Effector CD8-positive, alpha-beta T cell (primary cell): ENCODE data around the gene FKBP10.
"Not testable (repeated sequence)": the region's sequence is repeated elsewhere in the genome, so short reads cannot be mapped to it uniquely, and the experiment has no call there.

Experiments
- DNase-seq: peaks from one replicate; lab custom pipeline; 2025; lab: John Stamatoyannopoulos, UW
- total RNA-seq, 4 experiments: gene quantifications; one replicate each; lab custom pipeline; 2026; lab: John Stamatoyannopoulos, UW

Gene FKBP10, protein sequence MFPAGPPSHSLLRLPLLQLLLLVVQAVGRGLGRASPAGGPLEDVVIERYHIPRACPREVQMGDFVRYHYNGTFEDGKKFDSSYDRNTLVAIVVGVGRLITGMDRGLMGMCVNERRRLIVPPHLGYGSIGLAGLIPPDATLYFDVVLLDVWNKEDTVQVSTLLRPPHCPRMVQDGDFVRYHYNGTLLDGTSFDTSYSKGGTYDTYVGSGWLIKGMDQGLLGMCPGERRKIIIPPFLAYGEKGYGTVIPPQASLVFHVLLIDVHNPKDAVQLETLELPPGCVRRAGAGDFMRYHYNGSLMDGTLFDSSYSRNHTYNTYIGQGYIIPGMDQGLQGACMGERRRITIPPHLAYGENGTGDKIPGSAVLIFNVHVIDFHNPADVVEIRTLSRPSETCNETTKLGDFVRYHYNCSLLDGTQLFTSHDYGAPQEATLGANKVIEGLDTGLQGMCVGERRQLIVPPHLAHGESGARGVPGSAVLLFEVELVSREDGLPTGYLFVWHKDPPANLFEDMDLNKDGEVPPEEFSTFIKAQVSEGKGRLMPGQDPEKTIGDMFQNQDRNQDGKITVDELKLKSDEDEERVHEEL
- total RNA-seq = 0.58 to 8.0 (median 1.4) reads per million in 4 experiments

DNA sequence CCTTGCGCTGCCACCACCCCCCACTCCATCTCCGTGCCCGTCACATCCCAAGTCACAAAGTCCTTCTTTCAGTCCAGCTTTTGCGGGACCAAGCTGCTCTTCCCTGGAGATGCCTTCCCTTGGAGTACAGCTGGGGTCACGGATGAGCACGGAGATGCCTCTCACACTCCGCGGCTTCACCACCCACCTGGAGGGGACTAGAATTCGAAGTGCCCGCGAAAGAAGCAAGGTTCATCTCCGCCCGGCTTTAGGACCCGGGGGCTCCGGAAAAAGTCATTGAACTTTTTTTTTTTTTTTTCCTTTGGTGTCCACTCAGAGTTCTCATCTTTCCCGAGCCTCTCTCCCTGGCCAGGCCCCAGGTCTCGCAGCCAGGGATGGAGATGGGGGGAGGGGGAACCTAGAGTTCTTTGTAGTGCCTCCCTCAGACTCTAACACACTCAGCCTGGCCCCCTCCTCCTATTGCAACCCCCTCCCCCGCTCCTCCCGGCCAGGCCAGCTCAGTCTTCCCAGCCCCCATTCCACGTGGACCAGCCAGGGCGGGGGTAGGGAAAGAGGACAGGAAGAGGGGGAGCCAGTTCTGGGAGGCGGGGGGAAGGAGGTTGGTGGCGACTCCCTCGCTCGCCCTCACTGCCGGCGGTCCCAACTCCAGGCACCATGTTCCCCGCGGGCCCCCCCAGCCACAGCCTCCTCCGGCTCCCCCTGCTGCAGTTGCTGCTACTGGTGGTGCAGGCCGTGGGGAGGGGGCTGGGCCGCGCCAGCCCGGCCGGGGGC, at the start of gene FKBP10:
TSS of gene FKBP10 (plus strand) at position 624 of the 771 bp plus-strand sequence. CDS start at position 655, 31 bp downstream.
- DNase-seq = no peak

DNA sequence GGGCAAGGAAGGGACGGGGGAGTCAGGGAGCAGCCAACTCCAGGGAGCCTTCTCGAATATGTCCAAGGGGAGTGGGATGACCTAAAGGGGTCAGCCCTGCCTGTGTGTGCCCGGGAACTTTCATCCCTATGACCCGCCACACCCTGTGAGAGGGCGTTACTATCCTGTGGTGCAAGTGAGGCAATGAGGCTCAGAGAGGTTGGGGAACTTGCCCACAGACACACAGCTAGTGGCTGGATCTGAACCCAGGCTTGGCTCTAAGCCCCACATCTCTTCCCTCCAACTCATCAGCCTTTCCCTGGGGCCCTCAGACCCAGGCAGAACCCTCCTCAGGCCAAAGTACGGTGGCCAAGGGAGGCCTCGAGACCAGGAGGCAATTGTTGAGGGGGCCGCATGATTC, 49.5 kb upstream of the FKBP10 start:
- DNase-seq = no peak

DNA sequence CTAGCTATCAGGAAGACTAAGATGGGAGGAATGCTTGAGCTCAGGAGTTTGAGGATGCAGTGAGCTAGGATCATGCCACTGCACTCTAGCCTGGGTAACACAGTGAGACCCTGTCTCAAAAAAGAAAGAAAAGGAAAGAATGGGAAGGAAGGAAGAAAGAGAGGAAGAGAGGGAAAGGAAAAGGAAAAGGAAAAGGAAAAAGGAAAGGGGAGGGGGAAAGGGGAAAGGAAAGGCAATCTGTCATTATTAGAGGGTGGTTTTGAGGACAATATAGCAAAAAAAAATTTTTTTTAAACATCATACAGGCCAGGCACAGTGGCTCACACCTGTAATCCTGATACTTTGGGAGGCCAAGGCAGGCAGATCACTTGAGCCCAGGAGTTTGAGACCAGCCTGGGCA, 46.7 kb upstream of the FKBP10 start:
- DNase-seq = no peak

DNA sequence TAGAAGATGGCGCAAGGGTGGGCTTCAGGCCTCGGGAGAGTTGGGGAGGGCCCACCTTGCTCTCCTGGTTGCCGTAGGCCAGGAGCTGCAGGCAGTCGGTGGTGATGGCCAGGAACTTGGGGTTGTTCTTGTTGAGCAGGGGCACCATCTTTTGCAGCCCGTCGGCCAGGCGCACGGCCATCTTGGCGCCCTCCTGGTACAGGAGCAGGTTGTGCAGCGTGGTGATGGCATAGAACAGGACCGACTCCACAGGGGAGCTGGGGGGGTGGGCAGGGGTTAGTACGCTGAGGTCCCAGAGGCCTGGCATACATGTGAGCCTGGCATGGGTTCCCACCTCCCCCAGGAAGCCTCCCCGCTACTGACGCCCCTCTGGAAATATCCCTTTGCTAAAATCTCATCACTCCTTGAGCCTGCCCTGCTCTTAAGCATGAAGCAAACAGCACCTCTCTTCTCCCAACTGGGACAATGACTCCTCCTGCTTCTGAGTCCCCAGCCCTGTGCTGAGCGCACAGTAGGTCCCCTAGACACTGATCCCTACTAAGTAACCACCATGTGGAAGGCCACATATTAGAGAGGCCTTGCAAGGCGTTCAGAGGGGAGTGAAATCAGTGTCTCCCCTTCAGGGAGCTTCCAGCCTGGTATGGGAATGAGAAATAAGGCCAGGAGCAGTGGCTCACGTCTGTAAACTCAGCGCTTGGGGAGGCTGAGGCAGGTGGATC, 45.3 kb upstream of the FKBP10 start:
- DNase-seq = no peak

DNA sequence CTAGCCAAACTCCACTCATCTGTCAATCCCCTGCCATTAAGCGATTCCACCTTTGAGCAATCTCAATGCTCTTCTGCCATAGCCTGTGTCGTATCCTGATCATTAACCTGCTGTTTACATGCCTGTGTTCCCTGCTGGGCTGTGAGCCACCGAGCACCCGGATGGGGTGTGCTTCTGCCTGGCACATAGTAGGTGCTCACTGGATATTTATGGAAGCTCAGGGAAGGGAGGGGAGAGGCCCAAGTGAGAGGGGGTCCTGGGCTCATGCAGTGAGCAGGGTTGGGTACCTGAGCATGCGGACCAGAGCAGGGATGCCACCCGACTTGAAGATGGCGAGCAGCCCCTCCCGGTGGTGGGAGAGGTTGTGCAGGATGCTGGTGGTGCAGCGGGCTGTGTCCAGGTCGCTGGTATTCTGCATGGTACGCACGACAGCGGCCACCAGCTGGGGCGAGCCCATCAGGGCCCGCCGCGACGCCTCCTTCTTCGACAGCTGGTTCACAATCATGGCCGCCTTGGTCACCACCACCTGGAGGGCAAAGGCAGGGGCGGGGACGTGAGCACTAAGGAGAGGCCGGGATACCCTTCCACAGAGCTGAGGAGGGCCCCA, 44.0 kb upstream of the FKBP10 start:
- DNase-seq = no peak

DNA sequence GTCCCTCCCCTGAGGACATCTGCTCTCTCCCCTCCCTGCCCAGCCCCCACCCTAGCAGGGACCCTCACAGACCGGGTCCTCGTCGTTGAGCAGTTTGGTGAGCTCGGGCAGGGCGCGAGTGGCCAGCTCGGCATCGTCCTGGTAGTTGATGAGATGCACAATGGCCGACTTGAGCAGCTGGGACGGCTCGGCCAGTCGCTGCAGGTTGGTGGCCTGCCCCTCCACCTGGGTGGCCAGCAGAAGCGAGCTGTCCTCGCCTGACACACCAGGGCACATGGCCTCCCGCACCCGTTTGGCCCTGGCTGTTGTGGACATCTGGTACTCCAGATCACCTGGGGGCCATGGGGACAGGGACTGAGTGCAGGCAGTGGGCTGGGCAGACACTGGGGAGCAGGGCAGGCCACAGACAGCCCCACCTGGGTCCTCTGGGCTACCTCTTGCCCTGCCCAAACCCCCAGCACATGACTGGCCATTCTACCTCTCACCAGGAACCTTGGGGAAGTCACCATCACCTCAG, 43.4 kb upstream of the FKBP10 start:
- no peak for DNase-seq

DNA sequence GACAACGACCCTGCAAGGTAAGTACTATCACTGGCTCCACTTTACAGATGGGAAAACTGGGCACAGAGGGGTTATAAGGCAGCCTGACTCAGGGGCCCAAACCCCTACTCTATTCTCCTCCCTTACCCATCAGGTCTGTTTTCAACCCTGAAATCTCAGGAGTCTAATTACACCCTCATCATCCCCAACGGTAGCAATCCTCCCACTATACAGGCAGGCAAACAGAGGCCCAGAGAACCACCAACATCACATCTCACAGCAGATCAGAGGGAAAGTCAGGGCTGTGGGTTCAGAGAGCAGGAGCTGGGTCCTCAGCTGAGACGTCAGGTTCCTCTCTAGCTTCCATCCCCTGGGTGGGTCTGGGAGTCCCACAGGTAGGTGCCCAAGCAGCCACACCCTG, 42.8 kb upstream of the FKBP10 start:
- DNase-seq = no peak

DNA sequence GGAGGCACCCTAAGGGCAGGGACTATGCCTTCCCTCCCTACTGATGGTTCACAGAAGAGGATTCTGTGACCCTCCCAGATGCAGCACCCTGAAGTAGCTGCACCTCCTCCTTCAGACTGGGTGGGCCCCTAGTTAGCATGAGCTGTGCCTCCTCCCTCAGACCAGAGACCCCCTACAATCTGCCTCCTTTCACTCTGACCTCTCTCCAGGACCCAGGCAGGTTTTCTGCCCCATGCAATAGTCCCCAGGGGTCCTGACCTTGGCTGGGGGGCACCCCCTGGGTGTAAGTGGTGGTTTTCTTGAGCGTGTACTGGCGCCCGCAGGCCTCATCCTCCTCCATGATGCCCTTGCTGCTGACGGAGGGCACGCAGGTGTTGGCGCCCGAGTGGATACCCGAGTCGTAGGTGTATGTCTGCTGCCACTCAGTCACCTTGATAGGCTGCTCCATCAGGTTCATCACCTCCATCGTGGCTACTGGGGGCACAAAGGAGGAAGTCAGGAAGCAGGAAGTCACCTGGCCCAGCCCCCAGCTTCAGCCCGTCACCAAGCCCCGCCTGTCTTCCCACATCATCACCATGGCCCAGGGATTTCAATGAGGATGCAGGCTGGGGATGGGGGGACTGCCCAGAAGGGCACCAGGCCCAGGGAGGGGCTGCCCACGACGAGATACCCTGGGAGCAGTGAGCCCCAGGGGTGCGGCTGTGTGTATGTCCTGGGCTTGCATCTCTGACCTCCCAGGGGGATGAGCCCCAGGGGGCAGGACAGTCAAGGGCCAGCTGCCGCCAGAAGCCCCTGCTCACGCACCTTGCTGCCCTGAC, 41.2 kb upstream of the FKBP10 start:
- no peak for DNase-seq

DNA sequence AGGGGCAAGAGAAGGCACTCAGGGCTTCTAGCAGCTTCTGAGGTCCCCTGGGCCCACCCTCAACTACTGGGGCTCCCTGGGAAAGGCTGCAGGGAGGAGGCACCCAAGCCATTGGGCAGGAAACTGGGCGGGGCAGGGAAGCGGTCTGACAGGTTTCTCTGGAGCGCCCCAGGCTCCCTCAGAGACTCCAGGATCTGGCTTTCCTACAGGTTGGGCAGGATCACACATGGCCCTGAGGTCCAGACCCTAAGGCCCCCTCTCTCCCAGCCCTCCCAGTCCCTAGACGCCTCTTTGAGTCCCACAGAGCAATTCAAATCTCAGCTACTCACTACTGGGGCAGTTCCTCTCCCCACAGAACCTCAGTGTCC, 40.6 kb upstream of the FKBP10 start:
- no peak for DNase-seq

DNA sequence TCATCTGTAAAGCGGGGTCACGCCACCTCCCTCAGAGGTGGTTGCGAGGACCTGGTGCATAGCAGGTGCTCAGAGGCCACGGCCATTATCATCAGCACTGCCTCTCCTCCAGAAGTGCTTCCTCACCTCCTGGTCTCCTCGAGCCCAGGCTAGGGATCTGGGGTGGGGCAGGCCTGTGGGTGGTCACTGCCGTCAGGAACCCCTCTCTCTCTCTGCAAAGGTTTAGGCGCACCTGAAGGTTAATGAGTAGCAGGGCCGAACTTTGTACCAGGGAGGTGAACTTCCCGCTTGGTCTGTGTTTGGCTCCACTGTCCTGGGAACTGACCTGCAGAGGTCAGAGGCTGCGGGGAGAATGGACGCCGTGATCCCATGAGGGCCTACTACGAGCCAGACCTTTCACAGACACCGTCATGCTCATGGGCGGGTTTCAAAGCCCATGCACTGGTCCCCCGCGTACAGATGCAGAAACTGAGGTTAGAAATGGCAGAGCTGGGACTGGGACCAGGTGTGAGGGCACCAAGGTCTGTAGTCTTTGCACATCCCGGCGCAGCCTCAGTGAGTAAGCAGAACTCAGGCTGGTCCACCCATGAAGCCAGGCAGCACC, 40.1 kb upstream of the FKBP10 start:
- no peak for DNase-seq

DNA sequence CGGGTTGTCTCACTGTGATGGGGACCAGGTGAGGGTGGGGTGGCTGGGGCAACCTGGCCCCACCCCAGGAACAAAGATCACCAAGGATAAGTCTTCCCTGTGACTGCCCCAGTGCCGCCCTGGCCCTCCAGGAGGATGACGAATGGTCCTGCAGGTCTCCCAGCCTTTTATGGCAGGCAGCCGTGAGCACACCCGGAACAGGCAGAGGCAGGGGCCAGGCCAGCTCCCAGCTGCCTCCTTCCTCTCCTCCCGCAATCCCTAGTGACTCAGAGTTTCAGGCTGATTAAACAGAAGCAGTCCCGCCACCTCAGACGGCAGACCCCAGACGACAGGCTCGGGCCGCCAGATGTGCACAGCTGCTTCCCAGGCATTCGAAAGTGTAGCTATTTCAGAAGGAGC, 39.6 kb upstream of the FKBP10 start:
- no peak for DNase-seq

DNA sequence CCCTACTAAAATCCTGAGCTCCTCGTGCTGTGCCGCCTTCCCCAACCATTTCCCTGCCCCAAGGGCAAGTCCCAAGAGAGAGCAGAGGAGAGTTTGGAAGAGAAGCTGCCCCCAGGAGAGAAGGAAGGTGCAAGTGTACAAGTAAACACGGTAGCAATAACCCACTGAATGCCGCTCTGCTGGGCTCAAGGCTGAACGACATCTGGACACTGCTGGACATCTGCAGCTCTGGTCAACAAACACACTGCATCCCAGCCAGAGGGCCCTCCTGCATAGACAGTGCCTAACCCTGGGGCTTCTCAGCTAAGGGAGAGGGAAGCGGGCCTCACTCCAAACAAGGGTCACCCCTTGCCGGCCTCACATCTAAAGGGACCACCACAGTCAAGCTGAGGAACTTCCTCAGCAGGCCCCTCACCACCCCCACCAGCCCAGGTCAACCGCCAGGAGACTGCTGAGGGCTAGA, 39.0 kb upstream of the FKBP10 start:
- DNase-seq = no peak

DNA sequence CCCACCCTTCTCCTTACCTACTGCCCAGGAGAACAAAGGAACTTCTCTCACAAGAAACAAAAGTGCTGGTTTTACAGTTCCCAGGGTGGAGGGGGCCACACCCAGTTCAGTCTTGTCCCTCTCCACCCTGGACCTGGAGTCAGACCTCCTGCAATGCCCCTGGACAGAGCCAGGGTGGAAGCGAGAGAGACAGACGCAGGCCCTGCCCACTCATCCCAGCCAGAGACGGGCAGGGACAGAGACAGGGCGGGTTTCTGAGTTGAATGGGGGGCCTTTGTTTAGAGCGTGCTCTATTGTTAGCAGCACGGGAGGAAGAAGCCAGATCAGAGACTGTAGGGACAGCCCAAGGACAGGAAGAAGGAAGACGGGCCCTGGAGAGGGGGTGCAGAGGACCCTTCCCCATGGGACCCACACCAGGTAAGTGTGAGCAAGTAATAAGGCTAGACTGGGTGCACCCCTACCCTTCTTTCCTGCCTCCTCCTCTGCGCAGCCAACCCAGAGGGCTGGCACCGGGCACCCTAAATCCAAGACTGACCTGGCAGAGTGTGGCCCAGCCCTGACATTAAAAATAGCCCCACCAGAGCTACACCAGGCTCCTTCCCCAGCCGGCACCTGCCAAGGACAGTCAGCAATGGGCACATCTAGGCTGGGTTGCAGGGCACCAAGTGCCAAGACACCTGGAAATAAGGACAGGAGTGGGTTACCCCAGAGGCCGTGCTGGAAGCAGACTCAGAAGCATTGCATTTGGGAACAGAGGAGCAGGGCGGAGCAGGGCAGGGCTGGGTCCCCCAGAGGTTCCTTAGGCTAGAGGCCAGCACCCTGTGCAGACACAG, 37.2 kb upstream of the FKBP10 start:
- no peak for DNase-seq

DNA sequence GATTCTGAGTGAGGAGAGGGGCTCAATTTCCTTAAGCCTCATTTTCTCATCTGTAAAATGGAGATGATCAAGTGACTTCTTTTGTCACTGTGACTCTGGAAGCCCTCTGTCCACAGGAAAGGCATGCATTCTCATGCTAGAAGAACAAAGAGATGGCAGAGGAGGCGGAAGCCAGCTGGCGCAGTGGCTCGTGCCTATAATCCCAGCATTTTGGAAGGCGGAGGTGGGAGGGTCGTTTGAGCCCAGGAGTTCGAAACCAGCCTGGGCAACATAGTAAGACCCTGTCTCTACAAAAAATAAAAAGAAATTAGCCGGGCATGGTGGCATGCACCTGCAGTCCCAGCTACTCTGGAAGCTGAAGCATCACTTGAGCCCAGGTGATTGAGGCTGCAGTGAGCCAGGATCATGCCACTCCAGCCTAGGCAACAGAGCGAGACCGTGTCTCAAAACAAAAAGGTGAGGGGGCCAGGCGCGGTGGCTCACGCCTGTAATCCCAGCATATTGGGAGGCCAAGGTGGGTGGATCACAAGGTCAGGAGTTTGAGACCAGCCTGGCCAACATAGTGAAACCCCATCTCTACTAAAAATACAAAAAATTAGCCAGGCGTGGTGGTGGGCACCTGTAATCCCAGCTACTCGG, 36.4 kb upstream of the FKBP10 start:
- DNase-seq = not testable (repeated sequence)

DNA sequence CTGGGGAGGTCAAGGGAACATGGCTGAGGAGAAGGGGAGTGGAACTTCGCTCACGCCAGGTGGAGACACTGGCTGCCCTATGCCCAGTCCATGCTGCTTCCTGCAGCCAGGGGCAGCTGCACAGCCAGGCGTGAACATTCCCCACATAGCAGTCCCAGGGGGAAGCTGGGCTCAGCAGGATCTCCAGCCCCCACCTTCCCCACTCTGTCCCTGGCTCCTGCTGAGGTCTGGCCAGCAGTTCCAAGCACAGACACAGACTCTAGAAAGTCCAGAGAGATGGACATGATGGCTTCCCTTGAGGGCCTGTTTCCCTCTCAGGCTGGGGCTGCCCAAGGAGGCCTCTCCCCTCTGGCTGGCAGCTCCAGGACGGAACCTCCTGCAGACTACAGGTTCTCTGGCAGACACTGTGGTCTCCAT, 35.6 kb upstream of the FKBP10 start:
- DNase-seq = no peak

DNA sequence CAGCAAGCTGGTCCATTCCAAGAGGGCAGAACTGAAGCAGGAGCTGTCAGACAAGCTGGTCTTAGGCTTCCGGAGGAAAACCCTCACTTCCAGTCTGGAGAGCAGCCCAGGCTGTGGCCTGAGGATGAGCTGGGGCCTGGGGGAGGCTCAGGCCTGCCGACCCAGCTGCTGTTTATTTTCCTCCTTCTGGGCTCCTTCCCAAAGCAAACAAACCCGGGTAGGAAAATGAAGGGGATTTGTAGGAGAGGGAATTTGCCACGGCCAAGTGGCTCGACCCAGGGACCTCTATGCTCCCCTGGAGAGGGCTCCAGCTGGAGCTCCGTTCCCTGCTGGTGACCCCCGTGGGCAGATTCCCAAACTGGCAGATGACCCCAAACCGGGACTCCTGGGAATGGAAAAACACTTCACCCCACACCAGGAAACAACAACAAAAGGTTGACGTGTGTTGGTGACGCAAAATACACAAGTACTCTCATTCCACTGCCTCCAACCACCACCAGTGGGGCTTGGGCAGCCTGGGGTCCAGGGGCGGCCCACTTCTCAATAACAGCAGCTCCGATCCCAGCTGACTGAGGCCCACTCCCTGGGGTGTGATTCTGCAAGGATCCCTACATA, 35.1 kb upstream of the FKBP10 start:
- DNase-seq = no peak

DNA sequence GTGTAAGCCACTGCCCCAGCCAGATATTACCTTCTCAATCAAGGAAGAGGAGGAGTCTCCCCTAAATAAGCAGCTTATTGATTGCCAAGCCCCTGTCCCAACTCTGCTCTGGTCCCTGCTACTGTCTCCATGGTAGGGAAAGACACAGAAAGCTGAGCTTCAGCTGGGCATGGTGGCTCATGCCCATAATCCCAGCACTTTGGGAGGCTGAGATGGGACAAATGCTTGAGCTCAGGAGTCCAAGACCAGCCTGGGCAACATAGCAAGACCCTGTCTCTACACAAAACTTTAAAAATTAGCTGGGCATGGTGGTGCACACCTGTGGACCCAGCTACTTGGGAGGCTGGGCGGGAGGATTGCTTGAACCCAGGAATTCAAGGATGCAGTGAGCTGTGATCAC, 32.9 kb upstream of the FKBP10 start:
- no peak for DNase-seq

DNA sequence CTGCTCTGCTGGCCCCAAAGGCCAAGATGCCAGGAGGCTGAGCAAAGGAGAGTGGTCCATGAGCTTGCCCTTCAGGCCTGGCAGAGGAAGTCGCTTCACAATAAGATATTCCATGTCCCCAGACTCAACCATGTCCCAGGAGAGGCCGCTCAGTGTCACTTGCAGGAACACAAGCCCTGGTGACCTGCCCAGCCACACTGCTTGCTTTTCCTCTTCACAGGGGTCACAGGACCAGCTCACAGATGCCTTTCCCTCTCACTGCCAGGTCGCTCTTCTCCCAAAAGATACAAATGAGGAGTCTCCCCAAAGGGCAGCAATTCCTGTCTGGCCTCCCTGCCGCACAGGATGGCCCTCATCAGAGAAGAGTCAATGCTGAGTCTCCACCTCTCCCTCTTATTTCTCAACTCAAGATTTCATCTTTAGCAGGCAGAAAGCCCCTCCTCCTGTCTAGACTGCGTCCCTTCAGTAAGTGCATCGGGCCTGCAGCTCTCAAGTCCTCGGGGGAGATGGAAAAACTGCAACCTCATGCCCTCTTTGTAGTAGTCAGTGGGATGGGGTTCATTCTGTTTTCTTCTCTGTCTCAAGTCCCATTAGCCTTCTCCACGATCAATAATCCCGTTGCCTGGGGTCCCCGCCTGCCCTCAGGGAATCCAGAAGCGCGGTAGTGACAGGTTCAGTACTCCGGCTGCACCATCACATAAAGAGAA, 31.2 kb upstream of the FKBP10 start:
- no peak for DNase-seq
